Stimulated activated CD4-positive, alpha-beta T cell treated with anti-CD3 and anti-CD28 coated beads, TNF-alpha, amount 100 ng/mL, for 4 hours (primary cell): ENCODE measurements around the gene DARS1.
"Not testable (repeated sequence)": the region's sequence is repeated elsewhere in the genome, so short reads cannot be mapped to it uniquely, and the experiment has no call there.

ENCODE experiments used
- DNase-seq, 3 experiments: peaks; one replicate each; pipeline ENCODE4 v3.0.0-alpha.2; 2020; ENCODE audit warnings: low read depth in 3 of 3

Gene DARS1

DNA sequence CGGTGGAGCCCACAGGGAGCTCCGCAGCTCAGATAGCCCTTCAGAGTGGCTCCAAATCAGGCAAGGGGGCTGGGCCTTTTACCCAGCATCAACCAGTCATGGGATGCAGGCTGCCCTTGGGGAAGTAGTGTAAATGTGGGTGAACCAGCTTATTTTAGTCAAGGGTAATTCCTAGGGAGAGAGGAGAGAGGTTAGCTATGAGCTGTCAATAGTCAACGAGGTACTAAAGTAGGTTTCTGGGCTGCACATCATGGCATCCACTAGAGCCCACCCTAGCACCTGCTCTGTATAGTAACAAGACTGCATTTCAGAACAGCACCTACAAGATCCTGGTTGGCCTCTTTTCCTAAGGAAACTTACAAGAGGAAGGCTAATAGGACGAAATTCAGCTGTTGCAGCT, 99.7 kb downstream of the DARS1 start:
- no peak for DNase-seq

DNA sequence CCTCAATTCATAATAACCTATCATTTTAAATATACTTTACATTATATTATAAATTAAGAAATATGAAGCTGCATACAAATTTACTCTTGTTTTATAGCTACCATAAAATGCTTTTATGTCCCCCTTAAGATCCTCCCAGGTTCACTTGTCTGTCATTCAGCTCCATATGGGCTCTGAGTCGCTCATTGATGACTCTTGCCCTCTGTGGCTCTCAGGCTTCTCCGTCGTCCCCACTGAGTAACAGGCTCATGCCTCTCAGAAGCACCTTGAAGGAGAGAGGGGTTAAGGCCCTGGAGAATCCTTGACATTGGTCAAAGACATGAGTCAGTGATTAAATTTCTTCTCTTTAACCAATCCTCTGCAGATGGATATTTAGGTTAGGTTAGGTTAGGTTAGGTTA, 103.0 kb downstream of the DARS1 start:
- no peak for DNase-seq

DNA sequence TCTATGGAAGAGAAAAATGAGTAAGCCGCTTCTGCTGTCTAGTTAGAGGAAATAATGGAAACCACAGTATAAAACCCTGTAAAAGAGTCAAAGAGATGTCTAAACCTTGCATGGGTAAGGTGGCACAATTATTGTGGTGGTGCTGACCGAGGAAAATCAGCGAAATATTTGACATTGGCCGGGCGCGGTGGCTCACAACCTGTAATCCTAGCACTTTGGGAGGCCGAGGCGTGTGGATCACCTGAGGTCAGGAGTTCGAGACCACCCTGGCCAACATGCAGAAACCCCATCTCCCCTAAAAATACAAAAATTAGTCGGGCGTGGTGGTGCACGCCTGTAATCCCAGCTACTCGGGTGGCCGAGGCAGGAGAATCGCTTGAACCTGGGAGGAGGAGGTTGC, 108.7 kb downstream of the DARS1 start:
- DNase-seq, result not testable (repeated sequence)

DNA sequence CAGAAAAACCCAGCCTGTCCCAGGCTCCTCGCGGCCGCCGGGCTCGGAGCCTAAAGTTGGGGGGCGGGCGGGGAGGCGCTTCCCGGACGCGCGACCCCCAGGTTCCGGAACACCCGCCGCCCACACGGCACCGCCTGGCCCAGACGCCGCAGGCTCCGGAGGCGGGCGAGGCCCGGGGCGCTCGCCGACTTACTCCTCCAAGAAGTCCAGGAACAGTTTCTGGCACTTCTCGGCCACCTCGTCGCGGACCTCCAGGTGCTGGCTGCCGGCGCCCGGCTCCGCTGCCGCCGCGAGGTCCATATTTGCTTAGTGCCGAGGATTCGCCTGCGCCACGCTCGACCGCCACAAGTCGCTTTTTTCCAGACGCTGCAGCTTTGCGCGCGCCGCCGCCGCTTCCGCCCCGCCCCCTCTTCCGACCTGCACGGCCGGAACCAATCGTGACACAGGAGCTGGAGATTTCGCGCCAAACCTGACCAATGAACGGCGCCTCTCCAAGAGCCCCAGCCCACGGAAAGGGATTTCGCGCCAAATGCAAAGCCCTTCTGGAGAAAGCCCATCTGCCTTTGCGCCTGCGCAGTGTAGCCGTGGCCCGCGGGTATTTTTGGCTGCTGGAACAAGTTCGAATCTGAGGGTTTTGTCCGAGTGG, 109.2 kb downstream of the DARS1 start, which contains the start of gene MCM6:
MCM6 (minus strand) TSS at position 378 of the 646 bp plus-strand sequence; CDS start at position 300, 78 bp downstream.
- peak; percentile 91 to 98 (median 94) for DNase-seq

DNA sequence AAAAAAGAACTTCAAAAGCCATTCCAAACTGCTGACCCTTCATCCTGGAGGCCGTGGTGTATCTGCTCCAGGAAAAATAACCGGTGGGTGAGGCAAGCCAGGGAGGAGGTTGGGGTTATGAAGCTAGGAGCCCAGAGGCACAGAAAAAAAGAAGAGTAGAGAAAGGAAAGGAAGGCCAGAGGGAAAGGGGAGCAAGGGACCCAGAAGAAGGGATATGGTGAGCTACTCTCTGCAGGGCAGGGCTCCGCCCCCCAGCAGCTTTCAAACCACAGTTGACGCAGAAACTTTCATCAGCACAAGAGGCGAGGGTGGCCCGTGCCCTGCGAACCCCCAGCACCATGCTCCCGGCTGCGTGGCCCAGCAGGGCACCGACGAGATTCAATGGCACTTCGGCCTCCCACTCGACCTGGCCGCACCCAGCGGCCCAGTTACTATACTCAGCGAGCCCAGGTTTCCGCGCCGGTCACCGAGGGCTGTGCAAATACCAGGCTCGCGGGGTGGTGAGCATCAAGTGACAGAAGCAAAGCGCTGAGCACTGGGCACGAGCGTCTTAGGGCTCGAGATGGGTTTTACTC, 109.8 kb downstream of the DARS1 start:
- peak; percentile 53 to 57 (median 55) for DNase-seq

DNA sequence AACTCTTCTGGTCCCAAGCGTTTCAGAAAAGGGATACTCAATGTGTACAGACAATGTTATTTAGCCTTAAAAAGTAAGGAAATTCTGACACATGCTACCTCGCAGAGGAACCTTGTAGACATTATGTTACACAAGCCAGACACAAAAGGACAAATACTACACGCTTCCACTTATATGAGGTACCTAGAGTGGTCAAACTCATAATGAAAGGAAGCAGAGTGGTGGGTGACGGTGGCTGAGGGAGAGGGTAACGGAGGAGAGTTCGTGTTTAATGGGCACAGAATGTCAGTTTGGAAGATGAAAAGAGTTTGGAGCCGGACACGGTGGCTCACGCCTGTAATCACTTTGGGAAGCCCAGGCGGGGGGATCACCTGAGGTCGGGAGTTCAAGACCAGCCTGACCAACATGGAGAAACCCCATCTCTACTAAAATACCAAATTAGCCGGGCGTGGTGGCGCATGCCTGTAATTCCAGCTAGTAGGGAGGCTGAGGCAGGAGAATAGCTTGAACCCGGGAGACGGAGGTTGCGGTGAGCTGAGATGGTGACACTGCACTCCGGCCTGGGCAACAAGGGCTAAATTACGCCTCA, 110.6 kb downstream of the DARS1 start:
- DNase-seq, result no peak

DNA sequence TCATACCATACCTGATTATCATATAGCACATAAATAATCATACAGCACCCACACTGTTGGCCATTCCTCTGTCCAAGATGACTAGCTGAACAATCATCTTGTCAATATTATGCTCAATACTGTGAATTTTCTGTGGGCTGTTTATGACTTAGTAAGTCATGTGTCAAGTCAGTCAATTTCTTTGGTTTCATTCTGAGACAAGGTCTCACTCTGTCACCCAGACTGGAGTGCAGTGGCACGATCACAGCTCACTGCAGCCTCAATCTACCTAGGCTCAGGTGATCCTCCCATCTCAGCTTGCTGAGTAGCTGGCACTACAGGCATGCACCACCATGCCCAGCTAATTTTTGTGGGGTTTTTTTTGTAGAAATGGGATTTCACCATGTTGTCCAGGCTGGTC, 114.9 kb downstream of the DARS1 start:
- no peak for DNase-seq

DNA sequence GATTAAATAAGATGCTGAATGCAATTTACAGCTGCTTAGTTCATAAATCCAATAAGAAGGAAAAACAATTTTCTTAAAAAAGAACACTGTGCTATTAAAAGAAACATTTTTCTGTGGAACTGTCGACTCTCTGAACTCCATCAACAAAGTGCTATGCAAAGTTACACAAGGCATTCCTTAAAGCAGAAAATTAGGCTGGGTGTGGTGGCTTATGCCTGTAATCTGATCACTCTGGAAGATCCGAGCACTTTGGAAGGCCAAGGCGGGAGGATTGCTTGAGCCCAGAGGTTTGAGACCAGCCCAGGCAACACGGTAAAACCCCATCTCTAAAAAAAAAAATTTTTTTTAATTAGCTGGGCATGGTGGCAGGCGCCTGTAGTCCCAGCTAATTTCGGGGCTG, 122.2 kb downstream of the DARS1 start:
- DNase-seq, result no peak

DNA sequence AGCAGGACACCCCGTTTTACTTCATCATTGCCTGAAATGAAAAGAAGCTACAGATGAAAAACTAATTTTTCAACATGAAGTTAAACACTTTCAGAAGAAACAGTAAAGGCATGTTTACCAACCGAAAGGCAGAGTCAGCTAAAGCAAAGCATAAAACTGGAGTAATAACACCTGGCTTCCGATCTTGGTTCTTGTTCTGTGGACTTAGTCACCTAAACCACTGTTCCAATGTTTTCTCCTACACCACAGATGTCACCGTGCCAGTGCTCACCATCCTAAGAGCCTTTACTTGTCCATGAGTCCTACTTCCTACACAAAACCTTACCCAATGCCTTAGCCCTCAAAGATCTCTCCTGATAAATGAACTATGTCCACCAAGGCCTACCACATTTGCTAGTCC, 122.7 kb downstream of the DARS1 start:
- DNase-seq, result no peak
